ENCODE data around the gene RIBC2.

RIBC2 gene

GRCh38 chr22:45475851-45476514, 62.5 kb downstream of the RIBC2 start:
- Mint-ChIP-seq H3K4me1 (ENCODE audit: low read depth in 2 of 2) (no peaks in the 10 kb centered on the region), H3K27me3 (peaks cover 48 to 53% of the 10 kb centered on the region in 2 donors), H3K27ac (no peak overlapping the region), H3K4me3 (no peak overlapping the region), H3K36me3 (ENCODE audit: insufficient read depth) (no peaks in the 10 kb centered on the region), H3K9me3 (no peaks in the 10 kb centered on the region)
- ATAC-seq (replicated peaks) (no peak), DNase-seq (no peak)

GRCh38 chr22:45476814-45477213, 63.3 kb downstream of the RIBC2 start:
- Mint-ChIP-seq H3K36me3 (ENCODE audit: insufficient read depth) (no peaks in the 10 kb centered on the region), H3K4me3 (no peak overlapping the region), H3K4me1 (ENCODE audit: low read depth in 2 of 2) (no peaks in the 10 kb centered on the region), H3K9me3 (no peaks in the 10 kb centered on the region), H3K27me3 (peaks cover 48 to 56% of the 10 kb centered on the region in 2 donors), H3K27ac (no peak overlapping the region)
- no peak for DNase-seq
- ATAC-seq (replicated peaks): no peak

GRCh38 chr22:45477366-45478107, 64.0 kb downstream of the RIBC2 start:
- Mint-ChIP-seq H3K4me1 (ENCODE audit: low read depth in 2 of 2) (no peaks in the 10 kb centered on the region), H3K9me3 (no peaks in the 10 kb centered on the region), H3K36me3 (ENCODE audit: insufficient read depth) (no peaks in the 10 kb centered on the region), H3K27ac (no peak overlapping the region), H3K4me3 (no peak overlapping the region), H3K27me3 (peaks cover 52 to 59% of the 10 kb centered on the region in 2 donors)
- DNase-seq (no peak), ATAC-seq (replicated peaks) (no peak)

GRCh38 chr22:45478108-45478771, 64.7 kb downstream of the RIBC2 start:
- H3K4me1 Mint-ChIP-seq (ENCODE audit: low read depth in 2 of 2): no peaks in the 10 kb centered on the region

GRCh38 chr22:45480717-45481116, 67.2 kb downstream of the RIBC2 start:
- Mint-ChIP-seq H3K4me3 (no peak overlapping the region), H3K36me3 (ENCODE audit: insufficient read depth) (no peaks in the 10 kb centered on the region)

More at GRCh38 chr22:45478108-45478771, 64.7 kb downstream of the RIBC2 start:
- H3K9me3 Mint-ChIP-seq: no peaks in the 10 kb centered on the region
- H3K4me3 Mint-ChIP-seq: no peak overlapping the region
- DNase-seq (no peak), ATAC-seq (replicated peaks) (no peak)
- H3K27ac Mint-ChIP-seq: no peak overlapping the region
- H3K36me3 Mint-ChIP-seq (ENCODE audit: insufficient read depth): no peaks in the 10 kb centered on the region
- H3K27me3 Mint-ChIP-seq: peaks cover 57 to 59% of the 10 kb centered on the region in 2 donors

GRCh38 chr22:45481661-45482060, 68.2 kb downstream of the RIBC2 start:
- Mint-ChIP-seq H3K27me3 (peaks cover 48 to 55% of the 10 kb centered on the region in 2 donors), H3K4me3 (no peak overlapping the region), H3K9me3 (no peaks in the 10 kb centered on the region), H3K27ac (no peak overlapping the region), H3K36me3 (ENCODE audit: insufficient read depth) (no peaks in the 10 kb centered on the region), H3K4me1 (ENCODE audit: low read depth in 2 of 2) (no peaks in the 10 kb centered on the region)
- DNase-seq (no peak), ATAC-seq (replicated peaks) (no peak)

More at GRCh38 chr22:45480717-45481116, 67.2 kb downstream of the RIBC2 start:
- DNase-seq (no peak), ATAC-seq (replicated peaks) (no peak)
- no peaks in the 10 kb centered on the region for H3K9me3 Mint-ChIP-seq
- no peaks in the 10 kb centered on the region for H3K4me1 Mint-ChIP-seq (ENCODE audit: low read depth in 2 of 2)
- H3K27me3 Mint-ChIP-seq: peaks cover 51 to 57% of the 10 kb centered on the region in 2 donors
- no peak overlapping the region for H3K27ac Mint-ChIP-seq

All from effector memory CD8-positive, alpha-beta T cell (primary cell).